ENCODE measurements around the gene GXYLT2. TPM values are rescaled to one million over a fixed set of nuclear protein-coding genes. Genes with fewer than 3 reads are reported as not detected.

The GXYLT2 gene
- total RNA-seq, 2 experiments from 2014 or later: 0.08 TPM; not detected in 1

DNA sequence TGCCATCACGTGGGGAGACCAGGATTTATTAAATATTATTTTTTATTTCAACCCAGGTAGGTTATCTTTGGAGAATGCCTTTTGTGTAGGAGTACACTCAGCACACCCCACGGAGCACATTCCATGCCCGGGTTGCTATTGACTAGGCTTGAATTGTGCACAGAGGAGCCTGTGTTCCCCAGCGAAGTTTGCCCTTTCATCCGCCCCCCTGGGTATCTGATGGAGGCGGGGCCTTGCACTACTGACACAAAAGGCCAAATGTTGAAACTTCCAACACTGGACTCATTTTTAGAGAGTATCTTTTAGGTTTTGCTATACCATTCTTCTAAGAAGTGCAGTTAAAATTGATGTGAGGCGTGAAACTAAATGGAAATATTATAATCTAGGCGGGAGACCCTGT is 69.5 kb downstream of the GXYLT2 start:
- H3K27ac Mint-ChIP-seq: no peak overlapping the region
- H3K27me3 ChIP-seq (ENCODE audit: control insufficient read depth in 1 of 2, insufficient read depth in 2 of 2, low read length in 2 of 2): no peaks in the 10 kb centered on the region
- H3K9me3 Mint-ChIP-seq: no peaks in the 10 kb centered on the region
- peaks cover 20% of the 10 kb centered on the region for H3K4me1 Mint-ChIP-seq (ENCODE audit: low read depth)
- ATAC-seq (ENCODE audit: poor library complexity): no peak
- no peak for DNase-seq
- H3K4me3 ChIP-seq (ENCODE audit: low read length): no peak overlapping the region
- H3K4me3 Mint-ChIP-seq: no peak overlapping the region
- no peak overlapping the region for H3K27ac ChIP-seq (ENCODE audit: low read depth in 1 of 2, low read length in 2 of 2)
- no peaks in the 10 kb centered on the region for H3K36me3 Mint-ChIP-seq (ENCODE audit: low read depth)
- no peaks in the 10 kb centered on the region for H3K36me3 ChIP-seq (ENCODE audit: insufficient read depth, low read length)
- TF ChIP-seq CTCF (IDR thresholded peaks at IDR 0.05): no peak
- ChIA-PET CTCF (interaction anchor here (1.0 kb wide), 1 partner anchor 37 kb away, joined by 3 read pairs; no protein-coding TSS in a partner anchor), POLR2A (no interaction called here)
- H3K4me1 ChIP-seq (ENCODE audit: insufficient read depth, low read length): peaks cover 13% of the 10 kb centered on the region
- H3K27me3 Mint-ChIP-seq: no peaks in the 10 kb centered on the region
- H3K9me3 ChIP-seq (ENCODE audit: control insufficient read depth in 1 of 2, insufficient read depth in 1 of 2, low read length in 2 of 2): no peaks in the 10 kb centered on the region
- intact Hi-C loops (cut with DNase I, micrococcal nuclease): no loop called here

- DNase-seq (no peak), ATAC-seq (ENCODE audit: poor library complexity) (no peak)
- Mint-ChIP-seq H3K36me3 (ENCODE audit: low read depth) (no peaks in the 10 kb centered on the region), H3K9me3 (no peaks in the 10 kb centered on the region), H3K4me3 (no peak overlapping the region), H3K27ac (no peak overlapping the region), H3K4me1 (ENCODE audit: low read depth) (peaks cover 24% of the 10 kb centered on the region), H3K27me3 (no peaks in the 10 kb centered on the region)
- TF ChIP-seq CTCF (IDR thresholded peaks at IDR 0.05): no peak
- Histone ChIP-seq H3K27me3 (ENCODE audit: control insufficient read depth in 1 of 2, insufficient read depth in 2 of 2, low read length in 2 of 2) (no peaks in the 10 kb centered on the region), H3K4me1 (ENCODE audit: insufficient read depth, low read length) (peaks cover 13% of the 10 kb centered on the region), H3K27ac (ENCODE audit: low read depth in 1 of 2, low read length in 2 of 2) (no peak overlapping the region), H3K9me3 (ENCODE audit: control insufficient read depth in 1 of 2, insufficient read depth in 1 of 2, low read length in 2 of 2) (no peaks in the 10 kb centered on the region), H3K36me3 (ENCODE audit: insufficient read depth, low read length) (no peaks in the 10 kb centered on the region), H3K4me3 (ENCODE audit: low read length) (no peak overlapping the region)
- ChIA-PET CTCF (no interaction called here), POLR2A (no interaction called here)
- intact Hi-C loops (cut with DNase I, micrococcal nuclease): no loop called here
These were observed 71.5 kb downstream of the GXYLT2 start for GRCh38 chr3:72959336-72959735.

- intact Hi-C loops (cut with DNase I, micrococcal nuclease): no loop called here
- H3K4me1 ChIP-seq (ENCODE audit: insufficient read depth, low read length): peaks cover 26% of the 10 kb centered on the region
- H3K36me3 ChIP-seq (ENCODE audit: insufficient read depth, low read length): no peaks in the 10 kb centered on the region
- no peaks in the 10 kb centered on the region for H3K9me3 ChIP-seq (ENCODE audit: control insufficient read depth in 1 of 2, insufficient read depth in 1 of 2, low read length in 2 of 2)
- Mint-ChIP-seq H3K4me3 (no peak overlapping the region), H3K27ac (peak overlapping the region; percentile 45), H3K36me3 (ENCODE audit: low read depth) (no peaks in the 10 kb centered on the region), H3K4me1 (ENCODE audit: low read depth) (peaks cover 40% of the 10 kb centered on the region), H3K9me3 (no peaks in the 10 kb centered on the region), H3K27me3 (no peaks in the 10 kb centered on the region)
- no peak overlapping the region for H3K27ac ChIP-seq (ENCODE audit: low read depth in 1 of 2, low read length in 2 of 2)
- ChIA-PET CTCF (interaction anchor here (1.5 kb wide), 1 partner anchor 95 kb away, joined by 7 read pairs; no protein-coding TSS in a partner anchor), POLR2A (interaction anchor here (1.7 kb wide), 1 partner anchor 84 kb away, joined by 3 read pairs; no protein-coding TSS in a partner anchor)
- no peak overlapping the region for H3K4me3 ChIP-seq (ENCODE audit: low read length)
- no peak for ATAC-seq (ENCODE audit: poor library complexity)
- H3K27me3 ChIP-seq (ENCODE audit: control insufficient read depth in 1 of 2, insufficient read depth in 2 of 2, low read length in 2 of 2): no peaks in the 10 kb centered on the region
- TF ChIP-seq CTCF (IDR thresholded peaks at IDR 0.05): no peak
- DNase-seq: peak in 1 of 14 experiments; percentile 43
These were observed 73.1 kb downstream of the GXYLT2 start for GRCh38 chr3:72960812-72961518.
